NB4 (cell line): ENCODE results near the gene COL4A2.

Source experiments
- CTCF ChIP-seq: IDR thresholded peaks from one replicate; pipeline ENCODE4 v1.5.1; 2012; ENCODE audit warnings: low read depth, low read length
- POLR2A ChIP-seq: IDR thresholded peaks from 2 replicates; pipeline ENCODE4 v1.6.1; 2011; ENCODE audit warnings: mild to moderate bottlenecking; ENCODE audit not compliant: insufficient read length; ENCODE audit errors: extremely low read depth
- TF ChIP-seq, protein P1 (sequence below): IDR thresholded peaks from 2 replicates; pipeline ENCODE4 v1.6.1; 2011; ENCODE audit warnings: low read depth, low read length

GRCh38 chr13:110329798-110330461, 22.8 kb downstream of the COL4A2 start:
- TF ChIP-seq CTCF (no peak), POLR2A (no peak)
- TF ChIP-seq, protein P1, sequence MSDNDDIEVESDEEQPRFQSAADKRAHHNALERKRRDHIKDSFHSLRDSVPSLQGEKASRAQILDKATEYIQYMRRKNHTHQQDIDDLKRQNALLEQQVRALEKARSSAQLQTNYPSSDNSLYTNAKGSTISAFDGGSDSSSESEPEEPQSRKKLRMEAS: no peak
